Measurements from ENCODE around the gene ANK3.
"Not testable (repeated sequence)": the region's sequence is repeated elsewhere in the genome, so short reads cannot be mapped to it uniquely, and the experiment has no call there.

Gene ANK3

GRCh38 chr10:60043561-60044241 is 346.0 kb downstream of the ANK3 start:
- in situ Hi-C loops (cut with MboI; ENCODE audit: low sequenced_read_pairs): no loop called here

GRCh38 chr10:60042914-60043313 is 346.8 kb downstream of the ANK3 start:
- in situ Hi-C loops (cut with MboI; ENCODE audit: low sequenced_read_pairs): no loop called here

DNA sequence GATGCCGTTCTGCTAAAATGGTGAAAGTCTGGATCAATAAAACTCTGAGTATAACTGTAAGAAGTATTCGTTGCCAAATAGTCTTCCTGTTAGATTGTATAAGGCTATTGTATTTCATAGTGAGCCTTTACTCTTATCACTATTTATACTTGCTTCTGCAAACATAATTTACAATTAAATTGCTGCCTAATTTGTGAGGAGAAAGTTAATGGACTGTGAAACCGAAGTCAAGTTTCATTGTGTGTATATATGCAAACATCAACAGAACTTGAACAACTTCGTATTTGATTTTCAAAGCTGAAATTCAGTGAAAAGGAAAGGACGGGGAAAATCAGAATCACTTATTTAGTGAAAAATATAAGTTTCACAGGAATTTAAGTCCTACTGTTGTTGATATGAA is 347.4 kb downstream of the ANK3 start:
- in situ Hi-C loops (cut with MboI; ENCODE audit: low sequenced_read_pairs): no loop called here

DNA sequence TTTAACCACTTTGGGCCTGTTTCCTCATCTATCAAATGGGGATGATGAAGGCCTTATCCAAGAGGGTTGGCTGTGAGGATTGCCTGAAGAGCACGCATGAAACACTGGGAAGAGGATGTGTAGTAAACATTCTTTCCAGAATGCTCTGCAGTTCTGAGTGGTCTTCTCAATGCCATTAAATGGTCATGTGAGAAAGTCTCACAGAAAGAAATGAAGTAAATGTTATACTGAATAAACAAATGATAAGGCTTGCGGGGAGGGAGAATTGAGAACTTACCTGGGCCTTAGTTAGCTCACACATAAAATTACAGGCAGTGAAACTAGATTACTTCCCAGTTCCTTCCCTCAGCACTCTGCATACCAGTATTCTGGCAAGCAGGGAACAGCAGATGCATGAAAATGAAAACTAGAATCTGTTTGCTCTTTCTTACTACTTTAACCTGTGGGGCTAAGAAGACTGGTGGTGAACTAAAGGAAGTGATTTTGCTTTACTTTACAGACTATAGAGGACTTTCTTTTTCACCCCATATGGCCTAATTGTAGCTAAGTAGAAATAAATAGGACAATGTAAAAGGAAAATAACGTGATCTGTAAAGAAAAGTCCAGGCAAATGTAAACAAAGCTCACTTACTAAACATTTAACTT is 348.1 kb downstream of the ANK3 start:
- in situ Hi-C loops (cut with MboI; ENCODE audit: low sequenced_read_pairs): no loop called here

DNA sequence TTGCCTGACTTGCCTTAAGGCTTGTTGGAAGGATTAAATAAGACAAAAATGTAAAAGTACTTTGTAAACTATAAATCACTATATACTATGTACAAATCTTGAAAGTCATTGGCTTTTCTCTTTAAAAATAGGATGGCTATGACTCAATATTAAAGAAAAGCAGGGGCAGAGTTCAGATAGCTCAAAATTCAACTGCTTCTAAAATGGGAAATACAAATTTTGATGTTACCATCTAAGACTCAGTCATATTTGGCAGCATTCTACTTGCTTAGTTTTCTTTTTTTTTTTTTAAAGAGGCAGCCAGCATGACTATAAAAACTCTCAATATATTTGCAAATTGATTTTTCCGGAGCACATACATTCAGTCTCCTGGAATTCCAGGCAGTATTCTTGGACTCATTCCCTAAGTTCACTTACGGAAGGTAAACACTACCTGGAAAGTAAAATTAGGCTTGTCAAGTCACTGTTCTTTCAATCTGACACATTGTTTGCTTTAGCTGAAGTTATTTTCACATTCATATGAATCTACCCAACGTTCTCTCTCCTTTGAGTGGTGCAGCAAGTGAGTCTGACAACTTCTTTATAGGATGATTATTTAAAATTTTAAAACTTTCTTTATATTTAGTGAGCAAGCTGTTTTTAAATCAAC is 349.5 kb downstream of the ANK3 start:
- in situ Hi-C loops (cut with MboI; ENCODE audit: low sequenced_read_pairs): no loop called here

DNA sequence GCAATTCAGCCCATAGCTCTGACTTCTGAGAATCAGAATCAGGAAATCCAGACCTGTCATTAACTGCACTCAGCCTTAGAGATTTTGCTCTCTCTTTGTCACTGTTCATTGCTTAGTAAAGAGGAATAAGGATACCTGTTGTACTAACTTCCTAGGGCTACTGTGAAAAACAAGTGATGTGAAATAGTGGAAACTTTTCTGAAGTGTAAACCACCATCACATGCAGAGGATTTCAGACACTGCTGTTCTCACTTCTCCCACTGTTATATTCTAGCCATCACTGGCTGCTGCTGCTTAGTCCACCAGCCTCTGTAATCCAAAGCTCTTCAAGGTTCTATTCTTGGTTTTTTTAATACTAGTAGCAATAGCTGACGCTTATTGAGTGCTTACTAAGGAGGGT is 353.7 kb downstream of the ANK3 start:
- in situ Hi-C loops (cut with MboI; ENCODE audit: low sequenced_read_pairs): no loop called here

DNA sequence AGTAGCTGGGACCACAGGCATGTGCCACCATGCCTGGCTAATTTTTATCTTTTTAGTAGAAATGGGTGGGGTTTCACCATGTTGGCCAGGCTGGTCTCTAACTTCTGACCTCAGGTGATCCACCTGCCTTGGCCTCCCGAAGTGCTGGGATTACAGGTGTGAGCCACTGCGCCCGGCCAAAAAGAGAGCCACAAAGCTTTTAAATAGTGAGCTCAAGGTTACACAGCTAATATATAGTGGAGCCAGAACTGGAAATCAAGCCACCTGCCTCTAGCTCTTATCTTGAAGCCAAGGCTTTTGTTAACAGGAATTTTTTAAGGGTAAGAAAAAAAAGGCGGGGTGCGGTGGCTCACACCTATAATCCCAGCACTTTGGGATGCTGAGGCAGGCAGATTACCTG is 354.3 kb downstream of the ANK3 start:
- in situ Hi-C loops (cut with MboI; ENCODE audit: low sequenced_read_pairs): not testable (repeated sequence)

GRCh38 chr10:60032723-60033122 is 357.0 kb downstream of the ANK3 start:
- in situ Hi-C loops (cut with MboI; ENCODE audit: low sequenced_read_pairs): no loop called here

GRCh38 chr10:60031664-60032063 is 358.0 kb downstream of the ANK3 start:
- in situ Hi-C loops (cut with MboI; ENCODE audit: low sequenced_read_pairs): no loop called here

DNA sequence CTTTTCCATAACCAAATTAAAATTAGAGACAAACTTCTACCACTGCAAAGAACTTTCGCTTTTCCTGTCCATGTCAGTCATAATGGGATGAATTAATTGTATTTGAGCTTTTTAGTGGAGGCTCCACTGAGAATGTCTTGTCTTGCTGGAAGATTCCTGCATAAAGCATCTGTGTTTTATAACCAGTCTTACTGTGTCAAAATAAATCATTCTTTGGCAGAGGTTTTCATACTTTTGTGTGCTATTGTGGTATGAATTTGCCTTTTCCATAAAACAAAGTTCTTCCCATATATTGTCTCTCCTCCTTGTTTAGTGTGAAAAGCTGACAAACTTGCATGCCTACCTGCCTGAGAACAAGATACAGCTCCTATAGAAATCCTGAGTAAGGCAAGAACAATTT is 358.5 kb downstream of the ANK3 start:
- in situ Hi-C loops (cut with MboI; ENCODE audit: low sequenced_read_pairs): no loop called here

DNA sequence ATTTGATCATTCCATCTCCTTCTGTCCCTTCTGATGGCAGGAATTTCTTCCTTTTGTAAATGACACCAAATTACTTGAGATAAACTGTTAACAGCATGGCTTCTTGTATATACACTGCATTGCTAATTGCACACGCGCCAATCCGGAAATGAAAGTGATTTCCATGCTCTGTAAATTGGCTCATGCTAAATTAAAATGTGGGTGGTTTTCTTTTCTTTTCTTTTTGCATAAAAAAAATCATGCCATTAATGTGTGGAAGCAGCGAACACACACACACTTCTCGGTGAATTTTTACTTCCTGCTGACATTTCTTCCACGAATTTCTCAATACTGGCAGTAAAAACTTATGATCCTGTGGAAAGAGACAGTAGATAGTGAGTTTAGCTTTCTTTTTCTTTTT is 360.2 kb downstream of the ANK3 start:
- in situ Hi-C loops (cut with MboI; ENCODE audit: low sequenced_read_pairs): no loop called here

DNA sequence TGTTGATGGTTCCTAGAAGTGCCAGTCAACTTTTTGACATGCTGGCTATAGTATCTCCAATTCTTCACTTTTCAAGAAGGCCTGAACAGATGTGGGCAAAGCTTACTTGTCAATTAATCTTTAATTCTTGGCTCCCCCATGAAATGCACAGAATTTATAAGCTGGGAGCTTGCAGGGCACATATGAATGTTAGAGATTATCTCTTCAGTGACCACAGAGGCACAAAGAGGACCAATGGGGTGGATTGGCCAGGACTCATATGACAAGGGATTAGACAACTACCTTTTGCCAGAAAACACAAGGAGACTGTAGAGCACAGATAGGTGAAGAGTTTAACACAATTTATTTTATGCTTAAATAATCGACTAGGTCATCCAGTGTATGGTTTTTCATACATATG is 361.6 kb downstream of the ANK3 start:
- in situ Hi-C loops (cut with MboI; ENCODE audit: low sequenced_read_pairs): no loop called here

GRCh38 chr10:60025279-60025678 is 364.4 kb downstream of the ANK3 start:
- in situ Hi-C loops (cut with MboI; ENCODE audit: low sequenced_read_pairs): no loop called here

DNA sequence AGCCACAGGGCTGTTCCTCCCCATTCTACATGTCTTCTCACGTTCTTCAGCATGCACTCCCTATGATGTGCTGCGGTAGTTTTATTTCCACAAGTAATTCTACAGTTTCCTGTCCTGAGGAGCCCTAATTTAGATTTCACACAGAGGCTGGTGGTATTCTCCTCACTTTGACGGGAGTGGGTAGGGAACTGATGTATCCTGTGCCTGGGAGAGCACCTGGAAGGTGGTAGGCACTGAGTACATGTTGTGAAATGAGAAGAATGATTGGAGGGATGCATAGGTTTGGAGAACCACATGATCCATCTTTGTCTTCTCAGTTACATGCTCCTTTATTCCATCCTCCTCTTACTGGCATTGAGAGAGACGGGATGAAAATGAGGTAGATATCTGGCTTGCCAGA is 365.2 kb downstream of the ANK3 start:
- in situ Hi-C loops (cut with MboI; ENCODE audit: low sequenced_read_pairs): no loop called here

DNA sequence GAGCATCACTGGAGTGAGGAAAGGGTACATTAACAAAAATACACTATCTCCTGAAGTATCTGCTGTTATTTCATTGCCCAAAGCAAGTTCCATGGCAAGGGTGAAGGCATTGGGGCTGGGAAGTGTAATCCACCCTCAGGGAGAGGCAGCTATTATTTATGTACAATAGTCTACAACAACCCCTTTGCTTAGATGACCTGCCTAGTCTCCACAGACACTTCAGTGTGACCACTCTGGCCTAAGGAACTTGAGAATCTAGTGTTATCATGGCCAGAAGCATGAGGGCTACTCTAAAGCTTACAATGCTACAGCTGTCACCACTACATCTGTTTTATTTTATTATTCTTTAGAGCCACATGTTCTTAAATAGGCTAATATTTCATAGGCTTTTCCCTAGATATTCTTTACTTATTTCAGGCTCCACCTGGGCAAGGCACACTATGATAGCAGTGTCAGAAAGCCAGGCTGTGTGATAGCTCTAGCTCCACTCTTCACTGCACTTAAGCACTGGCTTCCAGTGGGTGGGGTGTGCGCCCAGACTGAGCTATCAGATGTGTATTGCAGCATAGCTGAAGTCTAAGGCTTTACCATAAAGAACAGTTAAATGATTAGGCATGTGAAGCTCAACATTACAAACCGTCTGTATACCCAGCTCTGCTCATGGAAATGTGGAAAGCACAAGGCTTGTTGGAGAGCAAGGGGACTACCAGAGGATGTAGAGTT is 366.4 kb downstream of the ANK3 start:
- in situ Hi-C loops (cut with MboI; ENCODE audit: low sequenced_read_pairs): no loop called here

DNA sequence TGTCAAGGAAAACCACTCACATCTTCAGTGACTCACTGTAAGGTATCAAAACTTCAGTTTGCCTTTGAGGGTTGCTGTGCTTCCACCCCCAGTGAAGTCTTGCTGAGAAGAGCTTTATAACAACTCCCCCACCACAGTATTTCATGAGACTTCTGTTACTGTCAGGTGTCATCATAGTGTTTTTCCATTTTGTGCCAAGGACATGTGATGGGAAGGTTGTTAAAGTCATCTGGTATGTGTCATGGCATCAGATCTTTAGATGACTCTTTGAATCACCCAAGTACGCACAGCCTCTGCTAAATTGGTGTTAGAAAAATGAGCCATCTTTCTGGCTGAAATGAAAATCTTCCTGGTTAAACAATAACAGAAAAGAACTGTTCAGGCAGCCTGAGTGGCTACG is 368.3 kb downstream of the ANK3 start:
- in situ Hi-C loops (cut with MboI; ENCODE audit: low sequenced_read_pairs): no loop called here

- in situ Hi-C loops (cut with MboI; ENCODE audit: low sequenced_read_pairs): no loop called here
These were observed 372.9 kb downstream of the ANK3 start for GRCh38 chr10:60016794-60017193.

DNA sequence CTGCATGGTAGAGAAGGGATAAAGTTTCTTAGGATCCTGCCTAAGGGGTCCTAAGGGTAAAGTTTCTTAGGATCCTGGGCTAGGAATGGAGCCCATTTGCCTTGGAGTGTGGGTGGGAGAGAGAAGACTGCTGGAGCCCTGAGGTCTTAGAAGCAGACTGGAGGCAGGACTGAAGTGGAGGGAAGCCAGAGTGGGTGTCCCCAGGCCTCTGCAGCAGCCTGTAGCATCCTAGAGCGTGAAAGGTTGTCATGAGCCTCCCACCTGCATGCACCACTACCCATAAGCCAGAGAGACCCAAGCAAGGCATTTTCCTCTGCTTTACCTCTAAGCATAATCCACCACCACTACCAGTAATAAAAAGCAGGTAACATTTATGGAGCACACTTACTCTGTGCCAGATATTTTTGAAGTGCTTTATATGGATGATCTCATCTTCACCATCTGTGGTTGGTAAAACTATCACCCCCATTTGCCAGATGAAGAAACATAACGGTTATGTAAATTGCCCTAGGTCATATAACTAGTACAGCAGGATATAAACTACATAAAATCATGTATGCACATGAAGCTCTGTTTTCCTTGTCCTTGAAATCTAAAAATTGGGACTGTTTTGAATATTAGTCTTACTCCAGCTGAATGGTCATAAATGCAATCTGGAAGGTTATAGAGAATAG is 379.8 kb downstream of the ANK3 start:
- in situ Hi-C loops (cut with MboI; ENCODE audit: low sequenced_read_pairs): no loop called here

DNA sequence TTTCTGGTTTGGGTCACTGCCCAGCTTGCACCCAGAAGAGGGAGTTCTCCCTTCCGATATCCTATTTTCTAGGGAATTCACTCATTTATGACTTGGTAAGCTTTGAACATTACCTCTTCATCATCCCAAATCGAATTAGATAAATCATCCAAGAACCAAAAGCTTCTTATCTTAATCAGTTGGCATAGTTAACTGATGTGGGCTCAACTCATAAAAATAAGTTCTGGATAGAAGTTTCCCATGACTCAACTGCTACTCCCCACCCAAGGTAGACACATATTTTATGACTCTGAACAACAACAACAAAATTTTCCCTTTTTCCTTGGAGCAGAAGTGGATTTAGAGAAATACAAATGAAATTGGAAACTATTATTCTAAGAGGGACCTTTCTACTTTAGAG is 380.4 kb downstream of the ANK3 start:
- in situ Hi-C loops (cut with MboI; ENCODE audit: low sequenced_read_pairs): no loop called here

GRCh38 chr10:60008816-60009215 is 380.9 kb downstream of the ANK3 start:
- in situ Hi-C loops (cut with MboI; ENCODE audit: low sequenced_read_pairs): no loop called here

DNA sequence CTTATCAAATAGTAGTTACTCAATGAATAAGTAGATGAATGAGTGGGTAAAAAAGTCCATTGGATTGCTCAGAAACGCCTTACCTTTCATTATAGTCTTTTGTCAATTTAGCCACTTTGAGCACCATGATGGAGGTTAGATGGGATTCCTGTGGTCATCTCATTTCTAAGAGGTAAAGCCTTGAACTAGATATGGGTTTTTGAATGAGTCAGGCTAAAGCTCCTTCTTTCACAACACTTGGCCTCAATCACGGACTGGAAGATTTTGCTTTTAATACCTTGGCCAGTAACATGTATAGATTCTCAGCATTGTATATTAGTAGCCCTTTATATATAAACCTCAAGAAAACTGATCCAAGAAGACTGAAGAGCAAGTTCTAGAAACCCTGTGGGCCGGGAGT is 383.6 kb downstream of the ANK3 start:
- in situ Hi-C loops (cut with MboI; ENCODE audit: low sequenced_read_pairs): no loop called here

All from hTERT RPE-1 (cell line).